ENCODE results near the gene ROR1. TPM values are rescaled to one million over a fixed set of nuclear protein-coding genes. Genes with fewer than 3 reads are reported as not detected.

ROR1 gene
- total and polyA plus RNA-seq, 2 of the 13 experiments (the other 11 are each of a cell fraction or from before 2014, with no cell fraction given): 0.58 to 2.3 TPM

- peak; percentile 91 for TF ChIP-seq ZNF687 (CRISPR knock-in tag; IDR thresholded peaks at IDR 0.05)
- peak; percentile 48; the same call in 1 of the 2 replicates for TF ChIP-seq ZNF253 (CRISPR knock-in tag; IDR thresholded peaks at IDR 0.05; ENCODE audit: borderline replicate concordance)
- TF ChIP-seq ZFP91 (CRISPR knock-in tag; IDR thresholded peaks at IDR 0.05; ENCODE audit: borderline replicate concordance): peak; percentile 63; the same call in 1 of the 2 replicates
- no peak for TF ChIP-seq GLMP (CRISPR knock-in tag; IDR thresholded peaks at IDR 0.05; ENCODE audit: borderline replicate concordance)
- TF ChIP-seq ZNF3 (CRISPR knock-in tag; IDR thresholded peaks at IDR 0.05): no peak
- TF ChIP-seq GZF1 (CRISPR knock-in tag; IDR thresholded peaks at IDR 0.05): 0 out of 2 replicates have a peak, but pooled peaks have one; percentile 51
- 0 out of 2 replicates have a peak, but pooled peaks have one; percentile 32 for TF ChIP-seq ZSCAN21 (CRISPR knock-in tag; IDR thresholded peaks at IDR 0.05; ENCODE audit: borderline replicate concordance)
- TF ChIP-seq ZNF552 (CRISPR knock-in tag; IDR thresholded peaks at IDR 0.05; ENCODE audit: borderline replicate concordance): peak; percentile 59; the same call in 1 of the 2 replicates
- TF ChIP-seq SAP130 (CRISPR knock-in tag; IDR thresholded peaks at IDR 0.05; ENCODE audit: low read depth): peak; percentile 62
- TF ChIP-seq YEATS4 (CRISPR knock-in tag; IDR thresholded peaks at IDR 0.05; ENCODE audit: borderline replicate concordance): peak; percentile 47; the same call in 1 of the 2 replicates
- TF ChIP-seq FLYWCH1 (CRISPR knock-in tag; IDR thresholded peaks at IDR 0.05): peak; percentile 79
- peak; percentile 74 for TF ChIP-seq ARNT2 (CRISPR knock-in tag; IDR thresholded peaks at IDR 0.05; ENCODE audit: low read depth)
- TF ChIP-seq, protein P1, sequence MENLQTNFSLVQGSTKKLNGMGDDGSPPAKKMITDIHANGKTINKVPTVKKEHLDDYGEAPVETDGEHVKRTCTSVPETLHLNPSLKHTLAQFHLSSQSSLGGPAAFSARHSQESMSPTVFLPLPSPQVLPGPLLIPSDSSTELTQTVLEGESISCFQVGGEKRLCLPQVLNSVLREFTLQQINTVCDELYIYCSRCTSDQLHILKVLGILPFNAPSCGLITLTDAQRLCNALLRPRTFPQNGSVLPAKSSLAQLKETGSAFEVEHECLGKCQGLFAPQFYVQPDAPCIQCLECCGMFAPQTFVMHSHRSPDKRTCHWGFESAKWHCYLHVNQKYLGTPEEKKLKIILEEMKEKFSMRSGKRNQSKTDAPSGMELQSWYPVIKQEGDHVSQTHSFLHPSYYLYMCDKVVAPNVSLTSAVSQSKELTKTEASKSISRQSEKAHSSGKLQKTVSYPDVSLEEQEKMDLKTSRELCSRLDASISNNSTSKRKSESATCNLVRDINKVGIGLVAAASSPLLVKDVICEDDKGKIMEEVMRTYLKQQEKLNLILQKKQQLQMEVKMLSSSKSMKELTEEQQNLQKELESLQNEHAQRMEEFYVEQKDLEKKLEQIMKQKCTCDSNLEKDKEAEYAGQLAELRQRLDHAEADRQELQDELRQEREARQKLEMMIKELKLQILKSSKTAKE (CRISPR knock-in tag; IDR thresholded peaks at IDR 0.05; ENCODE audit: borderline replicate concordance): peak; percentile 53; the same call in 1 of the 2 replicates
- TF ChIP-seq, protein P2, sequence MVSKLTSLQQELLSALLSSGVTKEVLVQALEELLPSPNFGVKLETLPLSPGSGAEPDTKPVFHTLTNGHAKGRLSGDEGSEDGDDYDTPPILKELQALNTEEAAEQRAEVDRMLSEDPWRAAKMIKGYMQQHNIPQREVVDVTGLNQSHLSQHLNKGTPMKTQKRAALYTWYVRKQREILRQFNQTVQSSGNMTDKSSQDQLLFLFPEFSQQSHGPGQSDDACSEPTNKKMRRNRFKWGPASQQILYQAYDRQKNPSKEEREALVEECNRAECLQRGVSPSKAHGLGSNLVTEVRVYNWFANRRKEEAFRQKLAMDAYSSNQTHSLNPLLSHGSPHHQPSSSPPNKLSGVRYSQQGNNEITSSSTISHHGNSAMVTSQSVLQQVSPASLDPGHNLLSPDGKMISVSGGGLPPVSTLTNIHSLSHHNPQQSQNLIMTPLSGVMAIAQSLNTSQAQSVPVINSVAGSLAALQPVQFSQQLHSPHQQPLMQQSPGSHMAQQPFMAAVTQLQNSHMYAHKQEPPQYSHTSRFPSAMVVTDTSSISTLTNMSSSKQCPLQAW (CRISPR knock-in tag; IDR thresholded peaks at IDR 0.05): peak; percentile 69; the same call in 1 of the 2 replicates
These were observed at the start of gene ROR1 (continued) for GRCh38 chr1:63773815-63774616.

All from HepG2 (cell line).